Naive thymus-derived CD4-positive, alpha-beta T cell (primary cell): ENCODE results near the gene CUEDC1. TPM values are rescaled to one million over a fixed set of nuclear protein-coding genes. Genes with fewer than 3 reads are reported as not detected.

Experiments used
- ATAC-seq: fragments of 150-1000 bp; cut with Tn5 transposase; 2 replicates; pipeline ENCODE4 v1.10.0; 2021; ENCODE audit warnings: mild to moderate bottlenecking, moderate library complexity
- CTCF ChIA-PET: fragments of 350-600 bp; sonication (Branson Sonifier 250); formaldehyde crosslinking; loops from one replicate; lab custom pipeline; 2021; ENCODE audit warnings: antibody characterized with exemption; lab: Charles Lee
- POLR2A ChIA-PET: fragments of 350-600 bp; sonication (Branson Sonifier 250); formaldehyde crosslinking; loops from one replicate; lab custom pipeline; 2021; ENCODE audit warnings: antibody characterized with exemption, inconsistent platforms; lab: Charles Lee
- DNase-seq, 9 donors: peaks; one replicate each; pipeline versions ENCODE4 v3.0.0 to v3.0.0-alpha.2; 2020 to 2022; ENCODE audit warnings: mixed read lengths in 1 of 9
- H3K27ac ChIP-seq: one replicate; pipeline ENCODE4 v1.7.0; 2013; ENCODE audit warnings: mild to moderate bottlenecking, low read depth, low read length, moderate library complexity
- H3K27me3 ChIP-seq, 2 donors: one replicate each; pipeline ENCODE4 v1.7.0; 2013; ENCODE audit warnings: low read length in 2 of 2, mild to moderate bottlenecking in 2 of 2, moderate library complexity in 2 of 2; ENCODE audit not compliant: control insufficient read depth in 2 of 2, insufficient read depth in 2 of 2
- H3K36me3 ChIP-seq, 3 experiments: 1 replicate in 2 of 3; 2 replicates in 1 of 3; pipeline ENCODE4 v1.7.0; 2013; ENCODE audit warnings: low read length in 3 of 3, mild to moderate bottlenecking in 3 of 3, moderate library complexity in 1 of 3; ENCODE audit not compliant: insufficient read depth in 3 of 3, control insufficient read depth in 2 of 3
- H3K4me1 ChIP-seq, 2 donors: one replicate each; pipeline ENCODE4 v1.7.0; 2013; ENCODE audit warnings: low read length in 2 of 2, mild to moderate bottlenecking in 2 of 2, moderate library complexity in 1 of 2; ENCODE audit not compliant: control insufficient read depth in 2 of 2, insufficient read depth in 2 of 2
- H3K4me3 ChIP-seq: 2 replicates; pipeline ENCODE4 v1.7.0; 2013; ENCODE audit warnings: mild to moderate bottlenecking, low read length
- H3K9me3 ChIP-seq, 3 experiments: 1 replicate in 2 of 3; 2 replicates in 1 of 3; pipeline ENCODE4 v1.7.0; 2013; ENCODE audit warnings: low read length in 3 of 3; ENCODE audit not compliant: control insufficient read depth in 2 of 3
- H3K27ac Mint-ChIP-seq, 9 donors: one replicate each; pipeline ENCODE4 v1.8.0; 2020 to 2022; ENCODE audit warnings: mixed read lengths in 9 of 9, mild to moderate bottlenecking in 8 of 9, moderate library complexity in 5 of 9, inconsistent platforms in 2 of 9
- H3K27me3 Mint-ChIP-seq, 5 donors: one replicate each; pipeline ENCODE4 v1.8.0; 2021 to 2022; ENCODE audit warnings: mixed read lengths in 5 of 5, mild to moderate bottlenecking in 1 of 5
- H3K36me3 Mint-ChIP-seq, 5 donors: one replicate each; pipeline ENCODE4 v1.8.0; 2020 to 2022; ENCODE audit warnings: mixed read lengths in 5 of 5, mild to moderate bottlenecking in 3 of 5, inconsistent platforms in 1 of 5
- H3K4me1 Mint-ChIP-seq, 7 donors: one replicate each; pipeline ENCODE4 v1.8.0; 2020 to 2022; ENCODE audit warnings: mixed read lengths in 7 of 7, mild to moderate bottlenecking in 3 of 7, inconsistent platforms in 1 of 7
- H3K4me3 Mint-ChIP-seq, 10 donors: one replicate each; pipeline ENCODE4 v1.8.0; 2020 to 2022; ENCODE audit warnings: mild to moderate bottlenecking in 10 of 10, mixed read lengths in 10 of 10, moderate library complexity in 6 of 10, inconsistent platforms in 2 of 10
- H3K9me3 Mint-ChIP-seq, 11 donors: one replicate each; pipeline ENCODE4 v1.8.0; 2020 to 2022; ENCODE audit warnings: mixed read lengths in 11 of 11, mild to moderate bottlenecking in 4 of 11, inconsistent platforms in 1 of 11, moderate library complexity in 1 of 11
- intact Hi-C, 2 donors: fragments of 100-400 bp; cut with micrococcal nuclease; formaldehyde crosslinking; loops; one replicate each; pipeline ENCODE4 v1.15.1; 2023
- polyA plus RNA-seq, 2 donors: library from polyadenylated mRNA; unstranded; fragments of 300-500 nt; fragmentation: Illumina TruSeq; gene quantifications; one replicate each; pipeline ENCODE4 v1.2.3, GENCODE V29; 2021
- total RNA-seq, 6 experiments: library from RNA in 5 of 6; stranded (reverse) in 5 of 6; gene quantifications; 1 replicate in 5 of 6; 2 replicates in 1 of 6; pipeline ENCODE4 v1.2.3 and lab custom pipeline; 2021 to 2026

CUEDC1 gene
- total and polyA plus RNA-seq, 7 experiments from 2014 or later = 0.10 to 7.7 (median 1.0) TPM; not detected in 2

- Histone ChIP-seq H3K9me3 (no peaks in the 10 kb centered on the region), H3K36me3 (no peaks in the 10 kb centered on the region), H3K27me3 (no peaks in the 10 kb centered on the region), H3K27ac (peak overlapping the region; percentile 15), H3K4me3 (peak overlapping the region; percentile 56), H3K4me1 (peaks cover 6 to 9% of the 10 kb centered on the region in 2 donors)
- no peaks in the 10 kb centered on the region for H3K36me3 Mint-ChIP-seq
- CTCF ChIA-PET = interaction anchor here (0.6 to 1.3 kb wide), 7 partner anchors 8 to 632 kb away, joined by 3 to 8 read pairs (median 4); no protein-coding TSS in a partner anchor
- H3K4me1 Mint-ChIP-seq = peaks cover 25 to 41% (median 32%) of the 10 kb centered on the region in 7 donors
- intact Hi-C loops = loop anchor here (1.0 to 10.0 kb wide), 3 partner anchors 29 to 51 kb away; partner anchors contain the start of gene VEZF1 (in 2 of the 2)
- H3K27ac Mint-ChIP-seq = peak overlapping the region in 8 of 9 donors; percentile 9 to 94 (median 79)
- peak overlapping the region; percentile 74 to 99 (median 94) for H3K4me3 Mint-ChIP-seq
- DNase-seq = peak in 3 of 9 donors; percentile 6 to 29 (median 18)
- peak; percentile 44 for ATAC-seq
- H3K27me3 Mint-ChIP-seq = peaks cover 0 to 46% (median 0%) of the 10 kb centered on the region in 5 donors
- POLR2A ChIA-PET = interaction anchor here (0.7 to 1.3 kb wide), 2 partner anchors 10 to 79 kb away, joined by 3 to 5 read pairs; partner anchors contain the start of gene CUEDC1
- peaks cover 0 to 2% (median 0%) of the 10 kb centered on the region in 11 donors for H3K9me3 Mint-ChIP-seq
These were observed 9.0 kb downstream of the CUEDC1 start for GRCh38 chr17:57945996-57946797.

- CTCF ChIA-PET = interaction anchor here (1.2 kb wide), 1 partner anchor 9 kb away, joined by 3 read pairs; no protein-coding TSS in a partner anchor
- Histone ChIP-seq H3K36me3 (no peaks in the 10 kb centered on the region), H3K9me3 (no peaks in the 10 kb centered on the region), H3K4me3 (no peak overlapping the region), H3K27ac (no peak overlapping the region), H3K4me1 (peaks cover 6 to 9% of the 10 kb centered on the region in 2 donors), H3K27me3 (no peaks in the 10 kb centered on the region)
- peaks cover 0 to 2% (median 0%) of the 10 kb centered on the region in 11 donors for H3K9me3 Mint-ChIP-seq
- H3K36me3 Mint-ChIP-seq = no peaks in the 10 kb centered on the region
- intact Hi-C loops = loop anchor here (5.0 to 10.0 kb wide), 2 partner anchors 42 to 50 kb away; partner anchors contain the start of gene VEZF1 (in 2 of the 2)
- ATAC-seq = no peak
- POLR2A ChIA-PET = no interaction called here
- peaks cover 25 to 40% (median 35%) of the 10 kb centered on the region in 7 donors for H3K4me1 Mint-ChIP-seq
- H3K4me3 Mint-ChIP-seq = no peak overlapping the region
- peaks cover 0 to 53% (median 6%) of the 10 kb centered on the region in 5 donors for H3K27me3 Mint-ChIP-seq
- DNase-seq = no peak
- no peak overlapping the region for H3K27ac Mint-ChIP-seq
These were observed 10.3 kb downstream of the CUEDC1 start for GRCh38 chr17:57944908-57945307.

GRCh38 chr17:57943645-57944044 is 11.6 kb downstream of the CUEDC1 start:
- H3K27ac ChIP-seq = no peak overlapping the region
- Mint-ChIP-seq H3K27me3 (peaks cover 4 to 56% (median 11%) of the 10 kb centered on the region in 5 donors), H3K4me3 (no peak overlapping the region), H3K4me1 (peaks cover 18 to 35% (median 31%) of the 10 kb centered on the region in 7 donors), H3K9me3 (peaks cover 0 to 2% (median 0%) of the 10 kb centered on the region in 11 donors), H3K36me3 (no peaks in the 10 kb centered on the region), H3K27ac (peak overlapping the region in 1 of 9 donors; percentile 26)
- no peaks in the 10 kb centered on the region for H3K9me3 ChIP-seq
- H3K36me3 ChIP-seq = no peaks in the 10 kb centered on the region
- H3K4me3 ChIP-seq = no peak overlapping the region
- ATAC-seq (no peak), DNase-seq (no peak)
- CTCF ChIA-PET = interaction anchor here (1.1 kb wide), 1 partner anchor 8 kb away, joined by 3 read pairs; no protein-coding TSS in a partner anchor
- POLR2A ChIA-PET = interaction anchor here (0.8 kb wide), 1 partner anchor 32 kb away, joined by 4 read pairs; no protein-coding TSS in a partner anchor
- no peaks in the 10 kb centered on the region for H3K27me3 ChIP-seq
- H3K4me1 ChIP-seq = peaks cover 6 to 9% of the 10 kb centered on the region in 2 donors
- intact Hi-C loops = loop anchor here in 1 of 2 donors (10.0 kb wide), 1 partner anchor 49 kb away; no protein-coding TSS in a partner anchor

- Histone ChIP-seq H3K27ac (no peak overlapping the region), H3K36me3 (no peaks in the 10 kb centered on the region), H3K27me3 (no peaks in the 10 kb centered on the region), H3K9me3 (no peaks in the 10 kb centered on the region), H3K4me3 (no peak overlapping the region), H3K4me1 (peaks cover 6 to 9% of the 10 kb centered on the region in 2 donors)
- no peak for DNase-seq
- Mint-ChIP-seq H3K27ac (no peak overlapping the region), H3K4me1 (peaks cover 14 to 30% (median 26%) of the 10 kb centered on the region in 7 donors), H3K36me3 (no peaks in the 10 kb centered on the region), H3K9me3 (peaks cover 0 to 2% (median 0%) of the 10 kb centered on the region in 11 donors), H3K27me3 (peaks cover 4 to 55% (median 11%) of the 10 kb centered on the region in 5 donors), H3K4me3 (no peak overlapping the region)
- CTCF ChIA-PET = interaction anchor here (1.1 kb wide), 1 partner anchor 9 kb away, joined by 3 read pairs; no protein-coding TSS in a partner anchor
- POLR2A ChIA-PET = no interaction called here
- ATAC-seq = no peak
- intact Hi-C loops = loop anchor here in 1 of 2 donors (10.0 kb wide), 1 partner anchor 48 kb away; no protein-coding TSS in a partner anchor
These were observed 12.1 kb downstream of the CUEDC1 start for GRCh38 chr17:57943140-57943539.

GRCh38 chr17:57941384-57942370 is 13.5 kb downstream of the CUEDC1 start:
- Mint-ChIP-seq H3K27me3 (peaks cover 4 to 48% (median 11%) of the 10 kb centered on the region in 5 donors), H3K36me3 (no peaks in the 10 kb centered on the region), H3K4me1 (peaks cover 5 to 23% (median 19%) of the 10 kb centered on the region in 7 donors), H3K4me3 (no peak overlapping the region), H3K27ac (no peak overlapping the region), H3K9me3 (peaks cover 0 to 2% (median 0%) of the 10 kb centered on the region in 11 donors)
- ChIA-PET POLR2A (no interaction called here), CTCF (interaction anchor here (1.5 kb wide), 1 partner anchor 59 kb away, joined by 3 read pairs; no protein-coding TSS in a partner anchor)
- Histone ChIP-seq H3K27ac (no peak overlapping the region), H3K36me3 (no peaks in the 10 kb centered on the region), H3K4me1 (peaks cover 0 to under 1% of the 10 kb centered on the region in 2 donors), H3K27me3 (no peaks in the 10 kb centered on the region), H3K4me3 (no peak overlapping the region), H3K9me3 (no peaks in the 10 kb centered on the region)
- ATAC-seq = no peak
- DNase-seq = no peak
- intact Hi-C loops = loop anchor here in 1 of 2 donors (10.0 kb wide), 1 partner anchor 47 kb away; no protein-coding TSS in a partner anchor
